Stimulated activated CD4-positive, alpha-beta T cell treated with anti-CD3 and anti-CD28 coated beads, Interleukin-1b, Interleukin-23, amount 100 ng/mL, for 24 hours (primary cell): ENCODE measurements around the gene UBE2L3.
A peak's percentile ranks its signal among the peaks of the same experiment; 100 is the strongest.
"Not testable (repeated sequence)": the region's sequence is repeated elsewhere in the genome, so short reads cannot be mapped to it uniquely, and the experiment has no call there.

Experiments
- DNase-seq, 4 experiments: peaks; one replicate each; pipeline ENCODE4 v3.0.0-alpha.2; 2020; ENCODE audit warnings: low read depth in 4 of 4, low spot score in 1 of 4

Gene UBE2L3

DNA sequence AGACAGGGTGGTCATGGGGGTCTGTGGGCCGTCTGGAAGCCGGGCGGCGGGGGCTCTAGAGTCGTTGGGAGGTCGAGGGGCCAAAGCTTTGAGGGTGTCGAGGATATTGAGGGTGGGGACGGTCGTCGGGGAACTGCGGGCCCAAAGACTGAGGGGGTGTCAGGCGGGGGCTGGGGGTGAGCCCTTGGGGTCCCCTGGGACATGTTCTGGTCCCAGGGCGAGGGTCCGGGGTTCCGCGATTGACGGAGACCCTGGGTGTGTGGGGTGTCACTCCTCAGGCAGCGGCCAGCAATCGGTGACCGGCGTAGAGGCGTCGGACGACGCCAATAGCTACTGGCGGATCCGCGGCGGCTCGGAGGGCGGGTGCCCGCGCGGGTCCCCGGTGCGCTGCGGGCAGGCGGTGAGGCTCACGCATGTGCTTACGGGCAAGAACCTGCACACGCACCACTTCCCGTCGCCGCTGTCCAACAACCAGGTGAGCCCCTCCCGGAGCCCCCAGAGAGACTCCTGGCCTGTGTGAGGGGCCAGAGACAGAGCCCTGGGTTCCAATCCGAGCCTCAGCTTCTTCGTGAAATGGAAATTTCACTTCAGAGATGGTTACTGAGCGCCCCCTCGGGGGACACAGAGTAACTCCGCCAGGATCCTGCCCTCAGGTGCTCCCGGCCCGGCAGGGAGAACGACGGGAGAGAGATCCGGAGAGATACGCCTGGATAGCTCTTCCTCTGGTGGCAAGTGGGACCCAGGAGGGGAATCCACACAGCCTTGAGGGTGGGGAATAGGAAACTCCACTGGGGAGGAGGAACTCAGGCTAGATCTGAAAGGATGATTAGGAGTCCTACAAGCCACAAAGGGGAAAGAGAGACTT, 75.3 kb downstream of the UBE2L3 start:
- peak in 2 of 4 experiments; percentile 52 to 54 for DNase-seq

DNA sequence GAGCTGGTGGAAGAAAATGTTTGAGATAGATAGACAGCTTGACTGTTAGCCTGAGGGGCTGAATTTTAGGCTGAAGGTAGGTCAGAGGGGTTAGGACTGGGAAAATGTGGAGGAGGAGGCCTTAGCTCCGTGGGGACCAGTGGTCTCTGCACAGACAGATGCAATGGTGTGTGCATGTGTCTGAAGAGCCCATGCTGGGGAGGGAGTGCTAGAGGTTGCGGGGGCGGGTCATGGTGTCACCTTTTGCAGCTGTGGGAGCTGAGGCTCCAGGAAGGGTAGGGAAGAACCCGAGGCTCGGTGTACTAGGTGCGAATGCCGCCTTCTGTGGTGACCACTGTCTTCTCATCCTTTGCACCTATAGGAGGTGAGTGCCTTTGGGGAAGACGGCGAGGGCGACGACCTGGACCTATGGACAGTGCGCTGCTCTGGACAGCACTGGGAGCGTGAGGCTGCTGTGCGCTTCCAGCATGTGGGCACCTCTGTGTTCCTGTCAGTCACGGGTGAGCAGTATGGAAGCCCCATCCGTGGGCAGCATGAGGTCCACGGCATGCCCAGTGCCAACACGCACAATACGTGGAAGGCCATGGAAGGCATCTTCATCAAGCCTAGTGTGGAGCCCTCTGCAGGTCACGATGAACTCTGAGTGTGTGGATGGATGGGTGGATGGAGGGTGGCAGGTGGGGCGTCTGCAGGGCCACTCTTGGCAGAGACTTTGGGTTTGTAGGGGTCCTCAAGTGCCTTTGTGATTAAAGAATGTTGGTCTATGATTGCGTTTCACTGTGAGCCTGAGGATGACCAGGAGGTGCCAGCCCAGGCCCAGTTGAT, 76.2 kb downstream of the UBE2L3 start:
- DNase-seq: no peak

DNA sequence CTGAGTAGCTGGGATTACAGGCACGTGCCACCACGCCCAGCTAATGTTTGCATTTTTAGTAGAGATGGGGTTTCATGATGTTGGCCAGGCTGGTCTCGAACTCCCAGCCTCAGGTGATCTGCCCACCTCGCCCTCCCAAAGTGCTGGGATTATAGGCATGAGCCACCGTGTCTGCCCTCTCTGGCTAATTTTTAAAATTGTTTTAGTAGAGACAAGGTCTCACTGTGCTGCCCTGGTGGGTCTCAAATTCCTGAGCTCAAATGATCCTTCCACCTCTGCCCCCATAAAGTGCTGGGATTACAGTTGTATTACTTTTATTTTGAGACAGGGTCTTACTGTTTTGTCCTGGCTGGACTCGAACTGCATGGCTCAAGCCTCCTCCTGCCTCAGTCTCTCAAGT, 78.0 kb downstream of the UBE2L3 start:
- not testable (repeated sequence) for DNase-seq

DNA sequence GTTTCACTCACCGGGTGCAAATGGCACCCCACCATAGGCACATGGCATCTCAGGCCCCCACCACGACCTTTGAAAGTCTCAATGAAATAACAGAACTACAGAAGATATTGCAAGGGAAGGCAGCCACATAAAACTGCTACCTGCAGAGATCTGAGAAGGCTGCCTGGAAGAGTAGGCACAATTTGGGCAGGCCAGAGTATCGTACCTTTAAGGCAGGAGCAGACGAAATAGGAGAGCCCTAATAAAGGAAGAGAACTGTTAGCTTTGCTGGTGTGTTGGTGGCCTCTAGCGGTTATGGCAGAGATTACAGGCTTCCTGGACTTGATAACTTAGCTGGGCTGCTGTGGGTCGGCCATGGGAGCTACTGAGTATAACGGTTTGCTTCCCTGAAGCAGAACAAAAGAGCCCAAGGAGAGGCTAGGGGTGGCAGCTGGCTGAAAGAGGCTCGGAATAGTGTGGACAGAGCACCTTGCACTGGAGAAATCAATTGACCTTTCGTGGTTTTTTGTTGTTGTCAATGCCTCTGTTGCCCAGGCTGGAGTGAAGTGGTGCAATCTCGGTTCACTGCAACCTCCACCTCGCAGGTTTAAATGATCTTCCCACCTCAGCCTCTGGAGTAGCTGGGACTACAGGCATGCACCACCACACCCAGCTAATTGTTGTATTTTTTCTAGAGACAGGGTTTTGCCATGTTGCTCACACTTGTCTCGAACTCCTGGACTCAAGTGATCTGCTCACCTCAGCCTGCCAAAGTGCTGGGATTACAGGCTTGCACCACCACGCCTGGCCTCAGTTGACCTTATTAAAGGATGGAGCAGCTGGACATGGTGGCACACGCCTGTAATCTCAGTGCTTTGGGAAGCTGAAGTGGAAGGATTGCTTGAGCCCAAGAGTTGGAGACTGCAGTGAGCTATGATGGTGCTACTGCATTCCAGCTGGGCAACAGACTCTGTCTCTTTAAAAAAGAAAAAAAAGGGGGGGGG, 79.4 kb downstream of the UBE2L3 start:
- peak in 2 of 4 experiments; percentile 53 to 66 for DNase-seq

DNA sequence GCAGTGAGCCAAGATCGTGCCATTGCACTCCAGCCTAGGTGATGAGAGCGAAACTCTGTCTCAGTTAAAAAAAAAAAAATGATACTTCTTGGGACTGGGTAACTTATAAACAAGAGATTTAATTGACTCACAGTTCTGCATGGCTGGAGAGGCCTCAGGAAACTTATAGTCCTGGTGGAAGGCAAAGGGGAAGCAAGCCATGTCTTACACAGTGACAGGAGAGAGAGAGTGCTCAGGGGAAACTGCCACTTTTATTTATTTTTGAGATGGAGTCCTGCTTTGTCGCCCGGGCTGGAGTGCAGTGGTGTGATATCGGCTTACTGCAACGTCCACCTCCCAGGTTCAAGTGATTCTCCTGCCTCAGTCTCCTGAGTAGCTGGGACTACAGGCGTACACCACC, 82.8 kb downstream of the UBE2L3 start:
- DNase-seq: no peak

DNA sequence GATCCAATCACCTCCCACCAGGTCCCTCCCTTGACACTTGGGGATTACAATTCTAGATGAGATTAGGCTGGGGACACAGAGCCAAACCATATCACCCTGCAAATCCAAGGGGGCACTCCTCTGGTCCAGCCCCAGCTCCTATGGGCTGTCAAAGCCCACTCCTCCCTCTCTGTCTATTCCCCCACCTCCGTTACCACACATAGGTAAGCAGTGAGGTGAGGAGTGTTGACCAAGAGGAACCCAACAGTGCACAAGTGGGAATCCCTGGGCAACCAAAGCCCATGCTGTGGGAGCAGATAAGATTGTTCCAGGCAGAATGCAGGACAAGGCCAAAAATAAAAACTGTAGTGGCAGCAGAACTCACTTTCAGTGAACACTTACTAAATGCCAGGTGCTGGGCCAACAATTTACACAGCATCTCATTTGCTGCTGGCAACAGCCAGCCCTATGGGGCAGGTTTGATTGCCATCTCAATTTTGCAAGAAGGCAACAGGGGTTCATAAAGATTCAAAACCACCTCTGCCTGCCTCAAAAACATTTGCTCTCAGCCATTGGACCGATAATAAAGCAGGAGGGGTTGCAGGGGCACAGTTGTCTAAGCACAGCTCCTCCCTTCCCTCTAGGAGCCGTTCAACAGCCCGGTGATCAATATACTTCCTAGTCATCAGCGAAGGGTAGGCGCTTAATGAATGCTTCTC, 83.5 kb downstream of the UBE2L3 start:
- no peak for DNase-seq

DNA sequence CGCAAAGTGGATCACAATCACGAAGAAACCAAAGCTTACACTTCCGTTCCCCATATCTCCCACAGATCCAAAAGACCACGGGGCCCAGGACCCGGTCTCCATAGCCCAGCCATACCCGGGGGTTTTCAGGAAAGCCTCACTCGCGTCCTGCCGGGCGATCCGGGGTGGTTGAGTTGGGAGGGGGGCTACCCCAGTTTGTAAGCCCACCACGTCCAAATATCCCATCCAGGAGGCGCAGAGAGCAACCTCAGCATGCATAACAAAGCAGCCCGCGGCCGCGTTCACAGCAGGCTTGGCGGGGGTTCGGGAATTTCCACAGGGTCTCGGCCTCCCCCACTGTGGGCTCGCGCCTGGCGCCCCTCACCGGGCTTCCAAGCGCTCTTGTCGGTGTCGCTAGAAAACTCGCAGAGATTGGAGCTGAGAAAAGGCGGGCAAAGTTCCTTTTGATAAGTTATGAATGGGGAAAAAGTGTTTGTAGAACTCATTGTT, 84.1 kb downstream of the UBE2L3 start:
- DNase-seq: no peak

DNA sequence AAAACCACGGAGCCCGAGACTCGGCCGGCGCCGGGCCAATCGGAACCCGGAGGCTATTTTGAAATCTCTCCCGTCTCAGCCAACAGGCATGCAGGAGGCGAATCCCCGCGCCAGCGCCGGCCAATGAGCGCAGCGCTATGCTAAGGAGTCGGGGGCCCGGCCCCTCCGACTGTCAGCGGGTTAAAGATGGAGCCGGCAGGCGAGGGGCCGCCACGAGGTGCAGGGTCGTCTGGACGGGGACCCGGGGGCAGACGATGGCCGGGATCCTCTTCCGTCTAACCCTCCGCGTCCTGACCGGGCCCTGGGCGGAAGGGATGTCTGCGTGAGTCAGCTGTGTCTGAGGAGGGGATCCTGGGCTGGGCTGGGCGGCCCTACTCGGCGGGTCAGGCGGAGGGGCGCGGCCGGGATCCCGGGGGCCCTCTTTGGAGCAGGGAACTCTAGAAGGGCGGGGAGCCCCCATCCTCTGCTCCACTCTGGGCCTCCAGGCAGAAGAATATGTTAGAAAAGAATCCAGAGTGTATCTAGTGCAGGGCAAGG, 84.6 kb downstream of the UBE2L3 start:
- DNase-seq: peak; percentile 65 to 87 (median 77)

DNA sequence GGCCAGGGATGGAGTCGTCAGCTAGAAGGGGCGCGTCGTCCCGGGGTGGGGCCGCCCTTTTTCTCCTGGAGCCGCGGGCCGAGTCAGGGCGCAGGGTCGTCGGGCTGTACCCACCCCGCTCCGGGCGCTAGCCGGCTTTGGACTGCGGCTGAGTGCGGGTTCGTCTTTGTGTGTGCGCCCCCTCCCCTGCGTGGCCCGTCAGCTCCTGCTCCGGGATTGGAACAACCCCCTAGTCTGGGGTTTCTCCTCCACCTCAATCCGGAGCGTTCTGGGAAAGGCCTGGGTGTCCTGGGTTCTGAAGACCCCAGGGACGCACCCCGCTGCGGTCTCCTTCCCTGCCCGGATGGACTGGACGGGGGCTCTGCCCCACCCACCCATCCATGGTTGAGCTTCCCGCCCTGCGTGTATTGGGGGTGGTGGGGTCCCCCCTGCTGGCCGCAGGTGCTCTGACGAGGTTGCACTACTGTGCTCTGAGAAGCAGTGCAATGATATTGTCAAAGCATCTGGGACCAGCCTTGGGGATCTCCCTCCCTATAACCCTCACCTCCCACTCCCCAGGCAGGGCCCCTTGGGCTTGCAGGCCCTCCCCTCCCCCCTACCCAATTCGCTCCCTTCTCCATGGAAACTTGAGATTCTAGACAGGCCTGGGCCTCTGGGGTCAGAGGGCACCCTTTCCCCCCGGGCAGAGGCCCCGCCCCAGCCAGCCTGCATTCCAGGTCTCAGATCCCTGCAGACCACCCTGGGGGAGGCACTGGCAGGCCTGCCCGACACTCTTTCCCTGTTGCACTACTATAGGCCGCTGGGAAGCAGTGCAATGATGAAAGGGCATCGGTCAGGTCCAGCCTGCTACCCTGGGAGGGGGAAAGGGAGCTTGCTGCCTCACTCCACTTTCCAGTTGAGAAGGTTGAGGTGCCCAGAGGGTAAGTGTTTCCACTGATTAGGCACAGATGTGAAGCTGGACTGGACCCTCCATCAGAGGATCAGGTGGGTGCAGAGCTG, 85.3 kb downstream of the UBE2L3 start:
- no peak for DNase-seq

DNA sequence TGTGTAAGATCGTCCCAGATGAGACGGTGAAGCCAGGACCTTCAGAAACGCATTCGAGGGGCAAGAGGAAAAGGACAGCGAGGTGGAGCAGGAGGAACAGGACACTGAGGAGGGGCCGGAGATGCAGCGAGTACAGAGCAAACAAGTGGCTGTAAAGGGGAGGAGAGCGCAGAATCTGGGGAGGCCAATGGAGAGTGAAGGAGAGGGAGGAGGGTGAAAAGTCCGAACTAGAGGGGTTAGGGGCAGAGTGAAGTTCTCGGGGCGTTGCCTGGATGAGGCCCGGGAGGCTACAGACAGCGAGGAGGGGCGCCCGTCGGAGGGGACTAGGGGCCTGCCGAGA, 89.5 kb downstream of the UBE2L3 start:
- DNase-seq: no peak

DNA sequence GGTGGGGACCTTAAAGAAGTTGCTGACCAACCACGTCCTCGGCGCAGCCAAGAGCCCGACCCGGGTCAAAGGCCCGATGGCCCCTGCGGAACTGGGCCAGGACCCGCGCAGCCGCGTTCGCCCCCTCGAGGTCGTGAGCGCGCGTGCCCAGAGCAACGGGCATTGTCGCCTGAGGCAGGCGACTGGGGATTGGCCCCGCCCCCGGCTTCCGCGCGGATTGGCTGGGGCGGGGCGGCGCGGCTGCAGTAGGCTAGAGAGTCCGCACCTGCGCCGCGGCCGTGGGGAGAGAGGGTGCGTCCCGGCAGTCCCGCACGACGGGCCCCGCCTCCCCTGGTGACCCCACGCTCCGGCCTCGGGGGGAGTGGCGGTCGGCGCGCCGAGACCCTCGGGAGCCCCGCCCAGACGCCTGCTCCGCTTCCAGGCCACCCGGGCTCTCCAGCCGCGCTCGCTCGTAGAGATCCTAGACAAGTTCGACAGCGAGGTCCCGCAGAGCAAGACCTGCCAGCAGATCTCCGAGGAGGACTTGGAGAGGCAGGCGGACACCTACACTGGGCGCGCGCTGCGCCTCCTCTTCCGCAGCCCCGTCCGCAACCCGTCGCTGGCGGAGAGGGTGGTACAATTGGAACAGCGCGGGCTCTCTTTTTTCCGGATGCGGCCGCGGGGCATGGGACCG, 90.0 kb downstream of the UBE2L3 start:
- DNase-seq: peak in 3 of 4 experiments; percentile 49 to 76 (median 67)

DNA sequence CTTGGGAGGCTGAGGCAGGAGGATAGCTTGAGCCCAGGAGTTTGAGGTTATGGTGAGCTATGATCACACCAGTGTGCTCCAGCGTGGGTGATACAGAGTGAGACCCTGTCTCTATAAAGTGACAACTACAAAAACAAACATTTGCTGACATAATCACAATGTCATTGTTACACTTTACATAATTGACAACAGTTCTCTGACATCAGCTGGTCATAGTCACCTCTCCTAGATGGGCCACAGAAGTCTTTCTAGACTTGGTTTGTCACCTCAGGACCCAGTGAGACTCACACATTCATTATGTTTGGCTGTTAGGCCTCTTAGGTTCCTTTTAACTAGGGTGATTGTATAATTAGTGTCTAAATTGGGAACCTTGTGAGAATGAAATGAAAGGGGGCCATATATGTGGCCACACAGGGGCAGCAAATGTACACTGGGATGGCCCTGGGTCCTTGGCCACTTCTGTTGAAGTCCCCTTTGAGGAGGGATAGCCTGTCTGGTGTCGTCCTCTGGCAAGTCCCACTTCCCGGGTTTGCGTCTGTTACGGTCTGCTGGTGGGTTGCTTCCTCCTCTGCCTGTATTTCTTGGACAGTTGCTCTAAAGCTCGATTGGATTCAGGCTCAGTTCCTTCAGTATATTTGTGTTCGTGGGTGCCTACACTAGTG, 92.5 kb downstream of the UBE2L3 start:
- DNase-seq: no peak

DNA sequence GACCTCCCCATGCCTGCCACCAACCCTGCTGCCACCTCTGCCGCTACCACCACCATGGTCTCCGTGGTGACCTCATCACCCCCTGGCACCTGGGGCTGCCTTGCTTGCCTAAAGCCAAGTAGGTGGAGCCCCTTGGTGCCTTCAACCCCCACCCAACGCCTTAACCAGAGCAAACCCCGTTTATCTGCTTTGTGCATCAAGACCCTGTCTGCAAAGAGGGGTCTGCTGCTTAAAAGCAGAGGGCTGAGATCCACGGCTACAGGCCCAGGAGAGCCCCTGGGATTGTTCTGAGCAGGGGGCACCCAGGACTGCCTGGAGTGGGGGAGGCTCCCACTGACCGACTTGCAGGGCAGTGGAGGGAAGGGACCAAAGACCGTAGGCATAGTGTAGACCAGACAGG, 93.4 kb downstream of the UBE2L3 start:
- no peak for DNase-seq

DNA sequence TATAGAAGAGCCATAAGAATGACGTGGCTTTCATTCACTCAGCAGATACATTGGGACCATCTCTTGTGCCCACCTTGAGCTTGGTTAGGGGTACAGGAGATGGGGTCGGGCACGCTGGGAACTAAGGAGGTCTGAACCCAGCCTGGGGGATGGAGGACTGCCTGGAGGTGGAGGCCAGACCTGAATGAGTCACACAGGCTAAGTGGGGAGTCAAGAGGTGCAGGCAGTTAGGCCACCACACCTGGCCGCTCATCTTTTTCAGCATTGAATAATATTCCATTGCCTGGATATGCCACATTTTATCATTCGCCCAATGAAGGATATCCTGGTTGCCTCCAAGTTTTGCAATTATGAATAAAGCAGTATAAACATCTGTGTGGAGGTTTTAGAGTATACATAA, 94.5 kb downstream of the UBE2L3 start:
- no peak for DNase-seq

DNA sequence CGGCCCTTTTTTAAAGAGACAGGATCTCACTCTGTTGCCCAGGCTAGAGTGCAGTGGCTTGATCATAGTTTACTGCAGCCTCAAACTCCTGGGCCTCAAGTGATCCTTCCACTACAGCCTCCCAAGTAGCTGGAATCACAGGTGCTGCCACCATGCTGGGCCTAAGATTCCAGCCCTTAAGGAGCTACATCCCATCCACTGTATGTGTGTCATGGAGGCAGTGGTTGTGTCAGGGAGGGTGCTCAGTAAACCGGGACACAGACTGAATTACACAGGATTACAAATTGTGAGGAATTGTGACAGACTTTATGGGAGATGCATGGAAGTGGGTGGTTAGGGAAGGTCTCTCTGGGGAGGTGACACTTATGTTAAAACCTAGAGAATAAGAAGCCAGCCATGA, 96.2 kb downstream of the UBE2L3 start:
- DNase-seq: no peak

DNA sequence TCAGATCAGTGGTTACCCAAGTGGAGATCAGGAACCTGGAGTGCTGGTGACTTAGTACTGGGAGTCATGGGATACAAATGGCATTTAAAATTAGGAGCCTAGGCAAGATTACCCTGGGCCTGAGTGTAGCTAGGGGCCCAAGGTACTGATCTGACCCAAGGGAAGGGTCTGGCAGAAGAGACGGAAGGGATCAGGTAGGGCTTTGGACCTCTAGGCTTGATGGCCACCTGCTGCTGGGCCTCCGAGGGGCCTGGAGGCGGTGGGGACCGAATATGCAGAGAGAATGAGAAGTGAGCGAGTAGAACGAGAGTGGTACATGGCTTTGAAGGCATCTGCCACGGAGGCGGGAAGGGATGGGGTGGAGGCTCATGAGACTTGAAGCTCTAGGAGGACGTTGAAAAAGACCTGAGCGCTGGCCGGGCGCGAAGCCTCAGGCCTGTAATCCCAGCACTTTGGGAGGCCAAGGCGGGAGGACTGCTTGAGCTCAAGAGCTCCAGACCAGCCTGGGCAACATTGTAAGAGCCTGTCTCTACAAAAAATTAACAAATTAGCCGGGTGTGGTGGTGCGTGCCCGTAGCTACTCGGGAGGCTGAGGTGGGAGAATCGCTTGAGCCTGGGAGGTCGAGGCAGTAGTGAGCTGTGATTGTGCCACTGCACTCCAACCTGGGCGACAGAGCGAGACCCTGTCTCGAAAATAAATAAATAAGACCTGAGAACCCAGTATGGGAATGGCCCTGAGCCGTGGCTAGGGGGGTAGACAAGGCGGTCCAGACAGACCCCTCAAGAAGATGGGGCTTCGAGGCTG, 97.7 kb downstream of the UBE2L3 start:
- no peak for DNase-seq

DNA sequence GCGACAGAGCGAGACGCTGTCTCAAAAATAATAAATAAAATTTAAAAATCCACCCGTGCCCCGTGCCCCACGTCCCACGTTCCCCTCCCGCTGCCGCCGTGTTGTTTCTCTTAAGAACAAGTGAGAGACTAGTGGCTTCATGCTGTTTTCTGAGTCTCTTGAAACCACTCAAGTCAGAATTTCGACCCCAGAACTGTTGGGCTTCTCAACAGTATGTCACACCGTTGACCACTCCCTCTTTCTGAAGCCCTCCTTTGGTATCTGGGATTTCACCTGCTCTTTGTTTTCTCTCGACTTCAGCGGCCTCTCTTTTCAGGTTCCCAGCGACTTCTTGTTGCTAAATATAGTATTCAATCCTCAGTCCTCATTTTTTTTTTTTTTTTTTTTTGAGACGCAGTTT, 99.3 kb downstream of the UBE2L3 start:
- DNase-seq: no peak
